Brain microvascular endothelial cell (primary cell): Measurements from ENCODE around the gene LRRK2.

ENCODE experiments used
- DNase-seq: peaks from one replicate; pipeline ENCODE4 v3.0.0-alpha.2; 2020
- H3K27ac ChIP-seq: fragments of 250-450 bp; sonication (Bioruptor Pico); 2 replicates; pipeline ENCODE4 v1.5.1; 2020; ENCODE audit warnings: mild to moderate bottlenecking, moderate library complexity
- H3K27me3 ChIP-seq: fragments of 250-450 bp; sonication (Bioruptor Pico); replicated peaks from 2 replicates; pipeline ENCODE4 v1.5.1; 2020; ENCODE audit warnings: mild to moderate bottlenecking
- H3K36me3 ChIP-seq: fragments of 250-450 bp; sonication (Bioruptor Pico); replicated peaks from 2 replicates; pipeline ENCODE4 v1.5.1; 2020; ENCODE audit warnings: mild to moderate bottlenecking
- H3K4me3 ChIP-seq: 2 replicates; pipeline ENCODE4 v1.5.1; 2011; ENCODE audit warnings: low read depth, mild to moderate bottlenecking, control low read depth, low read length, moderate library complexity
- CTCF ChIP-seq: IDR thresholded peaks from 2 replicates; pipeline ENCODE4 v1.5.1; 2011; ENCODE audit warnings: low read depth, mild to moderate bottlenecking, moderate library complexity, low read length, control low read depth, inconsistent platforms; ENCODE audit errors: missing control alignments
- in situ Hi-C: cut with HindIII; loops from 2 replicates; pipeline ENCODE4 v1.10.0; 2017; ENCODE audit warnings: low sequenced_read_pairs, low pct_ligation_motif_present

Gene LRRK2

GRCh38 chr12:40338071-40338470 lies 113.3 kb downstream of the LRRK2 start:
- H3K4me3 ChIP-seq = no peak overlapping the region
- H3K27me3 ChIP-seq = no peaks in the 10 kb centered on the region
- no peak for DNase-seq
- in situ Hi-C loops = no loop called here
- no peak for TF ChIP-seq CTCF
- H3K27ac ChIP-seq = no peak overlapping the region
- H3K36me3 ChIP-seq = no peaks in the 10 kb centered on the region

GRCh38 chr12:40338621-40339020 lies 113.8 kb downstream of the LRRK2 start:
- no peaks in the 10 kb centered on the region for H3K36me3 ChIP-seq
- TF ChIP-seq CTCF = no peak
- no peak overlapping the region for H3K4me3 ChIP-seq
- no peak for DNase-seq
- H3K27ac ChIP-seq = no peak overlapping the region
- in situ Hi-C loops = no loop called here
- H3K27me3 ChIP-seq = no peaks in the 10 kb centered on the region

- in situ Hi-C loops = no loop called here
- no peak for DNase-seq
- H3K27me3 ChIP-seq = no peaks in the 10 kb centered on the region
These were observed 117.2 kb downstream of the LRRK2 start for GRCh38 chr12:40342010-40342409.

GRCh38 chr12:40343124-40343523 lies 118.3 kb downstream of the LRRK2 start:
- H3K4me3 ChIP-seq = no peak overlapping the region
- no peak for DNase-seq
- no peaks in the 10 kb centered on the region for H3K27me3 ChIP-seq
- H3K36me3 ChIP-seq = no peaks in the 10 kb centered on the region
- in situ Hi-C loops = no loop called here
- no peak overlapping the region for H3K27ac ChIP-seq
- no peak for TF ChIP-seq CTCF

More at GRCh38 chr12:40342010-40342409, 117.2 kb downstream of the LRRK2 start:
- no peak overlapping the region for H3K27ac ChIP-seq
- no peak overlapping the region for H3K4me3 ChIP-seq
- TF ChIP-seq CTCF = no peak
- H3K36me3 ChIP-seq = no peaks in the 10 kb centered on the region

GRCh38 chr12:40344312-40344711 lies 119.5 kb downstream of the LRRK2 start:
- no peak for TF ChIP-seq CTCF
- in situ Hi-C loops = no loop called here
- no peak for DNase-seq
- Histone ChIP-seq H3K4me3 (no peak overlapping the region), H3K36me3 (no peaks in the 10 kb centered on the region), H3K27ac (no peak overlapping the region), H3K27me3 (no peaks in the 10 kb centered on the region)

- no peaks in the 10 kb centered on the region for H3K36me3 ChIP-seq
- in situ Hi-C loops = no loop called here
- H3K27me3 ChIP-seq = no peaks in the 10 kb centered on the region
- TF ChIP-seq CTCF = no peak
- no peak overlapping the region for H3K4me3 ChIP-seq
- H3K27ac ChIP-seq = no peak overlapping the region
- no peak for DNase-seq
These were observed 127.2 kb downstream of the LRRK2 start for GRCh38 chr12:40351976-40352375.
